Measurements from ENCODE around the gene PRPF38B. TPM values are rescaled to one million over a fixed set of nuclear protein-coding genes. Genes with fewer than 3 reads are reported as not detected.
A peak's percentile ranks its signal among the peaks of the same experiment; 100 is the strongest.
"Not testable (repeated sequence)": the region's sequence is repeated elsewhere in the genome, so short reads cannot be mapped to it uniquely, and the experiment has no call there.

The PRPF38B gene, protein sequence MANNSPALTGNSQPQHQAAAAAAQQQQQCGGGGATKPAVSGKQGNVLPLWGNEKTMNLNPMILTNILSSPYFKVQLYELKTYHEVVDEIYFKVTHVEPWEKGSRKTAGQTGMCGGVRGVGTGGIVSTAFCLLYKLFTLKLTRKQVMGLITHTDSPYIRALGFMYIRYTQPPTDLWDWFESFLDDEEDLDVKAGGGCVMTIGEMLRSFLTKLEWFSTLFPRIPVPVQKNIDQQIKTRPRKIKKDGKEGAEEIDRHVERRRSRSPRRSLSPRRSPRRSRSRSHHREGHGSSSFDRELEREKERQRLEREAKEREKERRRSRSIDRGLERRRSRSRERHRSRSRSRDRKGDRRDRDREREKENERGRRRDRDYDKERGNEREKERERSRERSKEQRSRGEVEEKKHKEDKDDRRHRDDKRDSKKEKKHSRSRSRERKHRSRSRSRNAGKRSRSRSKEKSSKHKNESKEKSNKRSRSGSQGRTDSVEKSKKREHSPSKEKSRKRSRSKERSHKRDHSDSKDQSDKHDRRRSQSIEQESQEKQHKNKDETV
- 10 to 100 TPM; 64.5 to 69.4 TPM for total RNA-seq

DNA sequence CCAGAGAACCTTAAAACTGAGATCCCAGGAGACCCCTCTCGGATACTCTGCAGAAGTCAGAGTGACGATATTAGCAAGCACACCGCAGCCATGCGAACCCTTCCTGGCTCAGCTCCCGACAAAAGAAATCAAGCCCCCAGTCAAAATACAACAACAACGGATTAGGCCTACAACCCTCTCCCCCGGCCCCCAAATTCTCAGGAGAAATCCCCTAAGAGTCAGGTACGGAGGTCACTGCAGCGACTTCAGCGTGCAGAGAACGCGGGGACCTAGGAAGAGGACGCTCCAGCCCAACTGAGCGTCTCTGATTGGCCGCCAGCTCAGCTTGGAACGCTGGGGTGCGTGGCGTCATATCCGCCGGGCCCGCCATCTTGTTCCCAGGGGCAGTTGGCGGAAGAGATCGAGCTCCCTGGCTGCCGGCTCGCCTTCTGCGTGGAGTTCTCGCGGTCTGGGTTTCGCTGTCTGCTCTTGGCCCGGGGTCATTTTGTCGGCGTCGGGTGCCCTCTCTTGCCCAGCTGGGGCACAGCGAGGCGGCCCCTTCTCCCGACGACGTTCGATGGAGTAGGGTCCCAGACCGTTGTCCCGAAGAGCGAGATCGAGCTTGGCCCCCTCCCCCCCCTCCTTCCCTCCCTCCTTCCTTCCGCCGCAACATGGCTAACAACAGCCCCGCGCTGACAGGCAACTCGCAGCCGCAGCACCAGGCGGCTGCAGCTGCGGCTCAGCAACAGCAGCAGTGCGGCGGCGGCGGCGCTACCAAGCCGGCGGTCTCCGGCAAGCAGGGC is at the start of gene PRPF38B:
Gene PRPF38B (plus strand): TSS at position 369 of the 782 bp plus-strand sequence. CDS start 282 bp downstream, at position 651.
- DNase-seq (ENCODE audit: low spot score in 2 of 2) = peak; percentile 88 to 94
- peak within 1 kb of the TSS; percentile 99 to 100 for H3K27ac Mint-ChIP-seq
- peak; percentile 91 to 92 for ATAC-seq
- peaks cover 36 to 48% of the 10 kb centered on the region in 2 donors for H3K36me3 Mint-ChIP-seq
- no peaks in the 10 kb centered on the region for H3K9me3 Mint-ChIP-seq

DNA sequence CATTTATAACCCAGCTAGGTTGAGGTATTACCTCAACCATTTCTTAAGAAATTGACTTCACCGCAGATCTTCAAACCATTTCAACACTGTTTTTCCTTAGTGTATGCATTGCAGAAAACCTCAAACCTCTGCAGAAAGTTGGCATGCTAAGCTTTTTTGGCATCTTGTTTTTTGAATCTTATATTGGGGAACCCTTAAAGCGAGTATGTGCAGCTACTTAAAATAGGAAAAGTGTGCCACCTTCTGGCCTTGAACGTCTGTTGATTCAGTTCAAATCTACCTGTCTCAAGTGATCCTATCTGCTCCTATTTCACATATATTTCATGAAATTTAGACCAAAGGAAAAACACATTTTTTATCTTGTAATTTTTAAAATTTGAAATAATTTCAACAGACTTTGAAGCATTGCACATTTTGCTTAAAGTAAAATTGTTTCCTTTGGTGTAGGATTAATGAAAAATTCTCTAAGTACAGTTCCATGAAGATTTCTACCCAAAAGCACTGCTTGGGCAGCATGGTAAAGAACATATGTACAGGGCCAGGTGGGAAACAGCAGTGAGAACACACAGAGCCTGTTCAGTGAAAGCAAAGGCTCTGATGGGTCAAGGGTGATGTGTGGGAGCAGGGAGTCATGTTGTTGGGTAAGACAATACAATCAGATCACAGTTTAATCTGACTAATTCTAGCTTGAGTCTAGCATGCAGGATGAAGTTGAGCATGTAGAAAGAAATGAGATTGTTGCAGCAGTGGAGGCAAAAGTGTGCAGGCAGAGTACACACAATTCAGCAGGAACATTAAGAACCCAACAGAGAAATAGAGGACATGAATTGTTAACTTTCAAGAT is 48.4 kb upstream of the PRPF38B start:
- peaks cover 28 to 36% of the 10 kb centered on the region in 2 donors for H3K36me3 Mint-ChIP-seq
- ATAC-seq (peak; percentile 47 to 59), DNase-seq (ENCODE audit: low spot score in 2 of 2) (no peak)
- peaks cover 0 to 12% of the 10 kb centered on the region in 2 donors for H3K9me3 Mint-ChIP-seq
- H3K27ac Mint-ChIP-seq = peak overlapping the region in 1 of 2 donors; percentile 85

DNA sequence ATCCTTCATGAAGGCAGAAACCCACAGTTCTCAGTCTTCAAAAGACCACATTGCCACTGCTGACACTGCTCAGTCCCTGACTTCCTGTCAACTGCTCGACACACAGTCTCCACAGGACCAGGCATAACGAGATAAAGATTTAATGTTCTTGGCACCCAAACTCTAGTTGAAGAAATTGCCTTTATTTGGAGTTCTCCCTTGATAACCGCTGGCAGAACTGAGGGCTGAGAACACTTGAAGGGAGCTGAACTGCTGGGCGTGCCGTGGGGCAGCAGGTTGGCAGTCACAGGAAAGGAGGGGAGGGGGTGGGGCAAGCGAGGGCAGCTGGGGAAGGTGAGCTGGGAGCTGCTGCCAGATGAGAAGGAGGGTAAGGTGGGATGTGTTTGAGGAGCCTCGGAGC is 47.1 kb upstream of the PRPF38B start:
- ATAC-seq (peak; percentile 53 to 75), DNase-seq (ENCODE audit: low spot score in 2 of 2) (peak in 1 of 2 donors; percentile 16)
- Mint-ChIP-seq H3K36me3 (peaks cover 33 to 39% of the 10 kb centered on the region in 2 donors), H3K9me3 (peaks cover 0 to 8% of the 10 kb centered on the region in 2 donors), H3K27ac (peak overlapping the region; percentile 79 to 85)

DNA sequence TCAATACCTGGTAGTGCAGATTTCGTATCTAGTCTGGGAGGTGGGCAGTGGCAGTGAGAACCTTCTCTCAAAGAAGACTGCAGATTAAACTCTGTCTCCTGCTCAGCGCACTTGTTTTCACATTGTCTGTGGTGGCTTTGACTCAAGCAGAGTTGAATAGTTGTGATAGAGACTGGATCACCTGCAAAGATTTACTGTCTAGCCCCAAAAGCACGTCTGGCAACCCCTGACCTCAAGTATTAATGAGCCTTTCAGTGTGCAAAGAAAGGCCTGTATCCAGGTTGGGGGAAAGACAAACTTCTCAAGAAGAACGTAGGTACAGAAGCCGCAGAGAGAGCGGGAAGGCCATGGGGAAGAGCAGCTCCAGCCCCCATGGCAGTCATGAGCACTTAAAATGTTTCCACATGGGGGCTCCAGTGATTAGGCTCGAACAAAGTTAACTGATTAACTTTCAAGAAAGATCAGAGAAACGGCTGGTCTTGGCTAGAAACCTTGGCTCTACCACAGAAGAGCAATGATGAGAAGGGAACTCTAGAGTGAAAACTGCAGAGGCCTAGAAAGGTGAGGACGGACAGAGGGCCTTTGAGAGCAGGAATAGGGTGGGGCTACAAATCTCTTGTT is 46.4 kb upstream of the PRPF38B start:
- Mint-ChIP-seq H3K9me3 (peaks cover 0 to 5% of the 10 kb centered on the region in 2 donors), H3K36me3 (peaks cover 27 to 35% of the 10 kb centered on the region in 2 donors), H3K27ac (peak overlapping the region; percentile 79 to 85)
- no peak for DNase-seq (ENCODE audit: low spot score in 2 of 2)
- ATAC-seq = peak in 1 of 2 donors; percentile 23

DNA sequence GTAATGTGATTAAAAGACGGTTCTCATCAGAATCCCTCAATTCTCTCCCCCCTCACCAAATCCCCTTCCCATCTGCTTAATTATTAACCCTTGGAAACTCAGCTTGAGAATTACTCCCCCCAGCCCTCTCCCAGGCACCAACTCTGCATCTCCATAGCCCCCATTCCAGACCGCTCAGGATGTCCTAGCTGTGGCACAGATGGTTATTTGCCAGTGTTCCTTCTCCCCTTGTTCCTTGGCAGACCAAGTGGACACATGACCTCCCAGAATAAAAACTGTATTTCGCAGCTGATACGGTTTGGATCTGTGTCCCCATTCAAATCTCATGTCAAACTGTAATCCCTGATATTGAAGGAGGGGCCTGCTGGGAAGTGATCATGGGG is 45.9 kb upstream of the PRPF38B start:
- ATAC-seq (no peak), DNase-seq (ENCODE audit: low spot score in 2 of 2) (no peak)
- Mint-ChIP-seq H3K27ac (peak overlapping the region; percentile 77 to 85), H3K9me3 (peaks cover 0 to 5% of the 10 kb centered on the region in 2 donors), H3K36me3 (peaks cover 29 to 35% of the 10 kb centered on the region in 2 donors)

DNA sequence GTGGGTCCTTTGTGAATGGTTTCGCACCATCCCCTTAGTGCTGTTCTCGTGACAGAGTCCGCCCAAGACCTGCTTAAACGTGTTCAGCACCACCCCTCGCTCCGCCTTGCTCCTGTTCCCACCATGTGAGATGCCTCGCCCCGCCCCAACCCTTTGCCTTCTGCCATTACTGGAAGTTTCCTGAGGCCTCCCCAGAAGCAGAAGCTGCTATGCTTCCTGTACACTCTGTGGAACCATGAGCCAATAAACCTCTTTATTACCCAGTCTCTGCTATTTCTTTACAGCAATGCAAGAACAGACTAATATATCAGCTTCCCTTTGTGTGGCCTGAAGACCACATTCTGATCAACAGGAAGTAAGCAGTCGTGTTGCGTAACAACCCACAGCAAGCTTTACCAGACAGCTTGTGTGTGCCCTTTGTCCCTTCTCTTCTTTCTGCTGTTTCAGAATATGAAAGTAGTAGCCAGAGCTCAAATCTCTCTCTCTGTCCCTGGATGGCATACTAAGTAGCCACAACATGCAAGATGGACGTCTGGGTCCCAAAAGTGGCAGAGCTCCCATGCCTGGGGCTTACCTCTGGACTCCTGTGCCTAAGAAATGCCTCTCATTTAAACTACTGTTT is 45.4 kb upstream of the PRPF38B start:
- DNase-seq (ENCODE audit: low spot score in 2 of 2) (peak in 1 of 2 donors; percentile 51), ATAC-seq (peak; percentile 37 to 67)
- H3K27ac Mint-ChIP-seq = peak overlapping the region; percentile 77 to 85
- H3K36me3 Mint-ChIP-seq = peaks cover 34 to 35% of the 10 kb centered on the region in 2 donors
- H3K9me3 Mint-ChIP-seq = peaks cover 0 to 5% of the 10 kb centered on the region in 2 donors

DNA sequence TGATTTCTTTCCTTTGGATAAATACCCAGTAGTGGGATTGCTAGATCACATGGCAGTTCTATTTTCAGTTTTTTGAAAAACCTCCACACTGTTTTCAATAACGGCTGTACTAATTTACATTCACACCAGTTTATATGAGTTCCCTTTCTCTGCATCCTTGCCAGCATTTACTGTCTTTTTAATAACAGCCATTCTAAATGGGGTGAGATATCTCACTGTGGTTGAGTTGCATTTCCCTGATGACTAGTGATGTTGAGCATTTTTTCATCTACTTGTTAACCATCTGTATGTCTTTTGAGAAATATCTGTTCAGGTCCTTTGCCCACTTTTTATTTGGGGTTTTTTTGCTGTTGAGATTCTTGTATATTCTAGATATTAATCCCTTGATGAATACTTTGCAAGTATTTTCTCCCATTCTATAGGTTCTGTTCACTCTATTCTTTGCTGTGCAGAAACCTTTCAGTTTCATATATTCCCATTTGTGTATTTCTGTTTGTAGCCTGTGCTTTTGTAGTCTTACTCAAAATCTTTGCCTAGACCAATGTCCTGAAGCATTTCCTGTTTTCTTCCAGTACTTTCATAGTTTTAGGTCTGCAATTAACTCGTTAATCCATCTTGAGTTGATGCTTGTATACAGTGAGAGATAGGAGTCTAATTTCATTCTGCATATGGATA is 38.5 kb upstream of the PRPF38B start:
- peaks cover 12 to 30% of the 10 kb centered on the region in 2 donors for H3K36me3 Mint-ChIP-seq
- DNase-seq (ENCODE audit: low spot score in 2 of 2) (no peak), ATAC-seq (no peak)
- peak overlapping the region in 1 of 2 donors; percentile 69 for H3K27ac Mint-ChIP-seq
- H3K9me3 Mint-ChIP-seq = no peaks in the 10 kb centered on the region

DNA sequence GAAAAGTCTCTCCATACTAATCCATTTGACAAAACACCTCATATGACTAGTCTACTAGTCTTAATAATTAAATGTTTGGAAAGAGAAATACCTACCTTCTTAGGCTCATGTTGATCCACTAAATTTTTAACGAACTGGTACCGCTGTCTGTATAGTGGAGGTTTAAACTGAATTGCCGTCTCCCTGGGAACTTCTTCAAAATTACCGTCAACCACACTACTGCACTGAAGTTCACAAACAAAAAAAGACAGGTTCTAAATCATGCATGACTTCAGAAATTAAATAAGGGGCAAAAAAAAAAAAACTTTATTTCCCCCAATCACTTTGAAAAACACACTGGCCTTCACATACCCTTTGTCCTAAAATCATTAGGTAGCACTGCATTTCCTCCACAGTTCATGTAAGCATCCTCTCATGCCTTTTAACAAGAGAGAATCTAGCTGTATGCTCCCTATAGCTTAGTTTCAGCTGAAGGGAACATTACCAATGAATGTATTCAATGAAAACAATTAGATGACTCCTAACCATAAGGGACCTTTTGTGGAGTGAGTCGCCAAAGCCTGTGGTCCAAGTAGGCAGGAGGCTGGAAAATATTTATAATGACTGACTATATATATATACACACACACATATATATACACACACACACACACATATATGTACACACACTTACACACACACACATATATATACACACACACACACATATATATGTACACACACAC is 34.6 kb upstream of the PRPF38B start:
- peaks cover 0 to 13% of the 10 kb centered on the region in 2 donors for H3K36me3 Mint-ChIP-seq
- no peaks in the 10 kb centered on the region for H3K9me3 Mint-ChIP-seq
- ATAC-seq = peak; percentile 24 to 28
- H3K27ac Mint-ChIP-seq = peak overlapping the region in 1 of 2 donors; percentile 19
- DNase-seq (ENCODE audit: low spot score in 2 of 2) = no peak

DNA sequence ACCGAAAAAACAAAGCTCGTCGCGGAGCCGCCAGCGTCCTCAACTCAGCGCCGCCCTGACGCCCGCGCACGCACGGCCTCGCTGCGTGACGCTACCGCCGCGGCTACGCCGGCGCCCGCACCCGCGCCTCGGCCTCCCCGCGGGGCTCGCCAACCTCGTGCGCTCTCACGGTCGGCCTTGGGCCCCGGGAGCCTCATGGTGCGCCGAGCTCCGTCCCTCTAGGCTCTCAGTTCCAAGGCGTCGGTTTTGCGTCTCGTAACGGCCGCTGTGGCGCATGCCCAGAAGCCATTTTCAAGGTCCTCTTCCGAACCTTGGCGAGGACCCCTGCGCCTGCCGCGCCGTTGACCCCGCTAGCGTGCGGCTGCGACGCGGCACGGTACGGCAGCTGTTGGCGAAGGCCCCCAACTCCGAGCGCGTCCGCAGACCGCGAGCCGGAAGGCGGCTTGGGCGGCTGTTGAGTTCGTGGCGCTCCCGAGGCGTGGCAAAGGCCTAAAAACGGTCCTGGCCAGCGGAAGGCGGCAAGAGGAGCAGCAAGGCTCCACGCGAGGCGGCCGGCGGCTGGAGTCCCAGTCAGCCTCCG is 31.0 kb upstream of the PRPF38B start, which contains the start of gene HENMT1:
Gene HENMT1 (minus strand): TSS at position 64 of the 580 bp plus-strand sequence. CDS start 1,209 bp downstream, outside the sequence.
- DNase-seq (ENCODE audit: low spot score in 2 of 2) (peak; percentile 73 to 83), ATAC-seq (peak; percentile 90 to 92)
- H3K27ac Mint-ChIP-seq = peak within 1 kb of the TSS; percentile 97 to 98
- no peaks in the 10 kb centered on the region for H3K9me3 Mint-ChIP-seq
- H3K36me3 Mint-ChIP-seq = no peaks in the 10 kb centered on the region

DNA sequence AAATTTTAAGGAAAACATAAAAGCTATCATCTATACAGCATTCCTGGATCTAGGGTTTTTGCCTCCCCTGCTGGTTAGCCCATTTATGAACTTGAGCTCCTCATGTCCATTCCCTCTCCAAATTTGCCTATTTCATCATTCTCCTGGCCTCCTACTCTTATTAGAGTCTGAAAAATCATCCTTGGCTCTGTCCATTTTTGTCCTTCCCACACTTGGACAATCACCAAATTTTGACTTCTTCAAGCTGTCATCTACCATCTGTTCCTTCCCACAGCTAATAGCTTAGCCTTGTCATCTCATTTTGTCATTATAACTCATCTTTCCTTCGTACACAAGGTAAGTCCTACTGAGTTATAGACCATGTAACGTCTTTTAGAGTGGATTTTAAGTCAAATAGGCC is 29.0 kb upstream of the PRPF38B start:
- no peak for DNase-seq (ENCODE audit: low spot score in 2 of 2)
- no peak overlapping the region for H3K27ac Mint-ChIP-seq
- H3K36me3 Mint-ChIP-seq = no peaks in the 10 kb centered on the region
- peaks cover 0 to 4% of the 10 kb centered on the region in 2 donors for H3K9me3 Mint-ChIP-seq
- no peak for ATAC-seq

DNA sequence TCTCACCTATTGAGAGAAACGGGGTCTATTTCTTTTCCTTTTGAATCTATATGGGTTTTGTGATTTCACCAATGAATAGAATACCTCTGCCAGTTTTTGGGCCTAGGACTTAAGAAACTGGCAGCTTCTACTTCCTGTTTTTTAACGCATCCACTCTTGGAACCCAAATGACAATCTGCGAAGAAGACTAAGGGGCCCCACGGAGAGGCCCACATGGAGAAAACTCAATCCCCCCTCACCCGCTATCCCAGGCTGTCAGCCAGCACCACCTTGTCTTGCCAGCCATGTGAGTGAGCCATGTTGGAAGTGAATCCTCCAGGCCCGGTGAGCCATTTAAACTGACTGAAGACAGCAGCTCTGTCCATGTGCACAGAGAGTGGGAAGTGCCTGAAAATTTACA is 27.6 kb upstream of the PRPF38B start:
- Mint-ChIP-seq H3K36me3 (no peaks in the 10 kb centered on the region), H3K27ac (peak overlapping the region in 1 of 2 donors; percentile 54), H3K9me3 (peaks cover 0 to 4% of the 10 kb centered on the region in 2 donors)
- ATAC-seq = no peak
- DNase-seq (ENCODE audit: low spot score in 2 of 2) = no peak

DNA sequence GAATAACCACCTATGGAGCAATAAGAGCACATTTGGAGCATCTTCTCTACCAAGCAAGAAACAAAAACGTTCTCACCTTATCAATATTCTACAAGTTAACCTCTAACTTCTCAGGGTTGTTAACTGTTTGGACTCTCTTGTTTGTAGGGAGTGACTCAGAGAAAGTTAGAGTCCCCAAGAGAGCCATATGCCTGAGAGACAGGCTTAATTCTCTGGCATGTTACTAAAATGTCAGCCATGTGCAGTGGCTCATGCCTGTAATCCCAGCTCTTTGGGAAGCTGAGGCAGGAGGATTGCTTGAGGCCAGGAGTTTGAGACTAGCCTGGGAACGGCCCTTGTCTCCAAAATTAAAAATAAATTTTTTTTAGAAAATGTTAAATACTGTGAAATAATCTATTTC is 27.0 kb upstream of the PRPF38B start:
- Mint-ChIP-seq H3K9me3 (peaks cover 0 to 4% of the 10 kb centered on the region in 2 donors), H3K27ac (peak overlapping the region in 1 of 2 donors; percentile 54), H3K36me3 (no peaks in the 10 kb centered on the region)
- ATAC-seq (no peak), DNase-seq (ENCODE audit: low spot score in 2 of 2) (no peak)

DNA sequence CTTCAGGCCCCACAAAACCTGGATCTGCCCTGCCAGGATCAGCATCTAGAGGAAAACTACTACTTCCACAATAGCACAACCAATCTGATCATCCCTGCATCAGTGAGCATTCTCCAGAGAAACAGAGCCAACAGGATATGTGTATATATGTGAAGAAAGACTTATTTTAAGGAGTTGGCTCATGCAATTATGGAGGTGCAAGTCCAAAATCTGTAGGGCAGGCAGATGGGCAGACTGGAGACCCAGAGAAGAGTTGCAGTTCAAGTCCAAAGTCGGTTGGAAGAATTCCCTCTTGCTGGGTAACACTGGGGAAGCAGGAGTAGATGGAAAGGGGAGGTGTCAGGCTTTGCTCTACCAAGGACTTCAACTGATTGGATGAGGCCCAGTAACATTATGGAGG is 26.3 kb upstream of the PRPF38B start:
- DNase-seq (ENCODE audit: low spot score in 2 of 2) (no peak), ATAC-seq (no peak)
- Mint-ChIP-seq H3K27ac (no peak overlapping the region), H3K36me3 (no peaks in the 10 kb centered on the region), H3K9me3 (peaks cover 0 to 4% of the 10 kb centered on the region in 2 donors)

DNA sequence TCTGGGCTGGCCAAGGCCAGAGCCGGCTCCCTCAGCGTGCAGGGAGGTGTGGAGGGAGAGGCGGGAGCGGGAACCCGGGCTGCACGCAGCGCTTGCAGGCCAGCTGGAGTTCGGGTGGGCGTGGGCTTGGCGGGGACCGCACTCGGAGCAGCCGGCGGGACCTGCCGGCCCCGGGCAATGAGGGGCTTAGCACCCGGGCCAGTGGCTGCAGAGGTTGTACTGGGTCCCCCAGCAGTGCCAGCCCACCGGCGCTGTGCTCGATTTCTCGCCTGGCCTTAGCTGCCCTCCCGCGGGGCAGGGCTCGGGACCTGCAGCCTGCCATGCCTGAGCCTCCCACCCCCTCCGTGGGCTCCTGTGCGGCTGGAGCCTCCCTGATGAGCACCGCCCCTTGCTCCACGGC is 24.7 kb upstream of the PRPF38B start:
- H3K27ac Mint-ChIP-seq, ATAC-seq: not testable (repeated sequence)

More for the DNA sequence above, 24.7 kb upstream of the PRPF38B start:
- H3K9me3 Mint-ChIP-seq; DNase-seq (ENCODE audit: low spot score in 2 of 2); H3K36me3 Mint-ChIP-seq: not testable (repeated sequence)
